ENCODE results near the gene ZRSR2.
"Not testable (repeated sequence)": the region's sequence is repeated elsewhere in the genome, so short reads cannot be mapped to it uniquely, and the experiment has no call there.

The ZRSR2 gene

DNA sequence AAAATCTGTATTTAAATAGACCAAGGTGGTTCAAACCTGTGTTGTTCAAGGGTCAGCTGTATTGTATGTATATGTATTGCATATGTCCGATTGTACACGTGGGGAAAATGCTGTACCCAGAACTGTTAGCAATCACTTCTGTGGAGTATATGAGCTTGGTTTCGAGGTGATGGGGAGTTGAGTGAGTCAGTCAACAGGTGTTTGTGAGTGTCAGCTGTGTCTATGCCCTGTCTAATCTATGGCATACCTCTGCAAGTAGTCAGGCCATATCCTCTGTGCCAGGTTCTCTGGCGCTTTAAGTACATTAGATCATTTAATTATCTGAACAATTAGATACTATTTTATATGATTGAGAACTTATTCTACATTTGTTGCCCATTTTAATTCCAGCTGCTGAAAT, 7.4 kb downstream of the ZRSR2 start:
- DNase-seq (ENCODE audit: low spot score), result no peak

DNA sequence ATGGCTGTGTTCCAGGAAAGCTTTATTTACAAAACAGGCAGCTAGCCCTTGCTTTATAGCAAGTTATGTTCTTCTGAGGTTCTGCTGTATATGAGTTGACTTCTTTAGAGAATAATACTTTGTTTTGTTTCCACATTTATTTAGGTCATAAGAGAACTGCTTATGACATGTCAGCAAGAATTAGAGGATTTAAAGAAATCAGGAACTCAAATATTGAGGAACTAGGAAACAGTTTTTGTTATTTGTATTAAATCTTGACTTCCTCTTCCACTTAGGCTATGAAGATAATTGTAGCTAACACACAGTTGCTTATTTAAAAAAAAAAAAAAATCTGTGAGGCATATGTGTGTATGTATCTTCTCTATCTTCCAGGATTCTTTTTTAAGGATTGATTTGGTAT, 14.3 kb downstream of the ZRSR2 start:
- no peak for DNase-seq (ENCODE audit: low spot score)

DNA sequence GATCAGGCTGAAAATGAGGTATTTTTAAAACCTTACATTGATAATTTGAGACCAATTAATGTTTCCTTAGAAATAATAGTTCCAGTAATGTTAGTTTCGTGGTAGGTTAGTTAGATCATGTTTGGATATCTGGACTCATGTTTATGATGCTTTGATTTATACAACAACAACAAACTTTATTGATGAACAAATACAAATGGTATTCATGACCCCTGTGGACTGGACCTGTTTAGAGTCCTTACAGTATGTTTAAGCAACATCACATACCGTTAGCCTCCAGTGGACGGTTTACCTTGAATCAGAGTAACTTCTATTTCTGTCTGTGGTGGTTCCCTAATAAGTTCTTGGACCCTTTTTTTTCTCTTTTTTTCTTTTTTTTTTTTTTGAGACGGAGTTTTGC, 18.0 kb downstream of the ZRSR2 start:
- no peak for DNase-seq (ENCODE audit: low spot score)

DNA sequence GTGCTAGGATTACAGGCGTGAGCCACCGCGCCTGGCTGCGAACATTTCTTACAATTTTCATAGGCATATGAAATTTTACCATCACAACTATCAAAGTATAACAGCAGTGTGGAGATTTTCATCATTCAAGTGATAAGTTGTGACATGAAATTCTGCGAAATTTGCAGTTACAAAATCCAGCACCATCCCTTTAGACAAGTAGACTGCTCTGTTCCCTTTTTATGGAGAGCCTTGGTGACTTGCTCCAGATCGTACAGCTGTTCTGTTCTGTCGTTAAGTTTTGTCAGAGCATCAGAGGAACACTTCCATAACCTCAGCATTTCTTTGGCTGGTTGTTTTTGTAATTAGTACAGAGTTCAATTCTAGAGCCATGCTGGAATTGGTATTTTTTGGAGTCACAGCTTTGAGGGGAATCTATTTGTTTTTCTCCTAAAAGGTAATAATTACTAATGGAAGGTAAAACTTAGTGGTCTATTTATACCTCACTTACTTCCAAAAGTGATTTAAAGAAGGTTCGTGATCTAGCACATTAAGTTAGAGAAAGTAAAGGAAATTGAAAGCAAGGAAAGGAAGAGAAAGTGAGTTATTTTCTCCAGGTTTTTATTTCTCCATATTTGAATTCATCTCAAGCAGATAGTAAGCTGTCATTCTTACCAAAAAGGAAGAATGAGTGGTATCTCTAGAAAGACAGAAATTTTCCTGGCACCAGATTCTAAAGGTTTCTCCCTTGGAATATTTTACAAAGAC, 22.1 kb downstream of the ZRSR2 start:
- DNase-seq (ENCODE audit: low spot score), result no peak

DNA sequence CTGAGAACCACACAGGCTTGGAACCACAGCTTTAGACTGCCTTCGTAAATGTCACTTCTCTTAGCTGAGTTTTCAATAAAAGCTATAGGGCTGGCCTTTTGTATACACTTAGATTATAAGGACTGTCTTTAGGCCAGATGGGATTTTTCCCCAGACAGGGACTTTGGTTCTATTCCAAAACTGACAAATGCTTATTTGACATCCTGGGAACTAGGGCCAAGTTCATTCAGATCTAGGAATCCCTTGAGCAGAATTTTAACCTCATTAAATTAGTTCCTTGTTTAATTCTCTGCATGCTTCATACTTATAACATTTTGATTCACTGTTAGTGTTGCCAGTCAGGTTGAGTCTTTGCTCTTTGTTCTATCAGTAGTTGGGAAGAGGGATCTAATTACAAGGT, 23.1 kb downstream of the ZRSR2 start:
- DNase-seq (ENCODE audit: low spot score), result no peak

DNA sequence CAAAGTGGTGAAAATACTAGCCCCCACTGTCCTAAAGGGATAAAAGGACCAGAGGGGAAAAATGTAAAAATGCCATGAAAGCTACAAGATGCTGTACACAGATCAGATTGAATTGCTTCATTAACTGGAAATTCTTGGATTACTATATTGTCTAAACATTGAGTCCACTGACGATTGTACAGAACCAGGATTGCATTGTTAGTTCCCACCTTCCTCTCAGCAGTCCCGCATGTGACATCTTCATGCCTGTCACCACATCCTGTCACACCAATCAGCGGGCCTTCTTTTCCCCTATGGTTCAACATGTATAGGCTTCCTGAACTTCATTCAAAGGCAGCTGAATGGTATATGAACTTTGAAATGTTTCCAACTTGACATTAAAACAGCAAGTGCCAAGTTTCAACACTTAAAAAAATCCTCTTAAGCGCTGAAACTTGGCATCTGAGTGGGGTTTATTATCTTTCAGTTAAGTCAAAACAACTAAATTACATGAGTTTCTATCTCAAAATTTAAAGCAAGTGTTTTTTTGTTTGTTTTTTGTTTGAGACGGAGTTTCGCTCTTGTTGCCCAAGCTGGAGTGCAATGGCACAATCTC, 24.6 kb downstream of the ZRSR2 start:
- no peak for DNase-seq (ENCODE audit: low spot score)

DNA sequence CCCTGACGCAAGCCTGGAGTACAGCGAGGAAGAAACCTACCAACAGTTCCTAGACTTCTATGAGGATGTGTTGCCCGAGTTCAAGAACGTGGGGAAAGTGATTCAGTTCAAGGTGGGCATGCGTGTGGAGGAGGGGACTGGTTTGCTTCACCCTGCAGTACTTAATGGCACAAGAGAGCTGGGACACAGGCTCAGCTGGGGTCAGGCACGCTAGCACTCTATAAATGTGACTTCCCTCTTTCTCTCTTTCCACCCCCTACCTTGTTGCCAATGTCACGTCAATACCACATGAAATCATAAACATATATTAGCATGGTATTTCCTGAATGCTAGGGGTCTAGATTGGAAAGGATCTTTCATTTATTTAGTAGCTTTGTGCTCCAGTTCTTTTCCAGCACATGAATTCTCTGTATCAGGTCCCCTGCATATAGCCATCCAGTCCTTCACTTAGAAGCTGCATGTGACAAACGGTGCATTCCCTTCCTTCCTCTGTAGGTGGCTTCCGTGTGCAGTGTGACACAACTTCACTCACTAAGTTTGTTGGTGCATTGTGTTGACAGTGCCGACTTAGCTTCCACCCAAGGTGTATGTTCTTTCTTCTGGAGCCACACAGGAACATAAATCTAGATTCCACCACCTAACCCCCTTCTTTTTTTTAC, 25.6 kb downstream of the ZRSR2 start:
- DNase-seq (ENCODE audit: low spot score), result no peak

DNA sequence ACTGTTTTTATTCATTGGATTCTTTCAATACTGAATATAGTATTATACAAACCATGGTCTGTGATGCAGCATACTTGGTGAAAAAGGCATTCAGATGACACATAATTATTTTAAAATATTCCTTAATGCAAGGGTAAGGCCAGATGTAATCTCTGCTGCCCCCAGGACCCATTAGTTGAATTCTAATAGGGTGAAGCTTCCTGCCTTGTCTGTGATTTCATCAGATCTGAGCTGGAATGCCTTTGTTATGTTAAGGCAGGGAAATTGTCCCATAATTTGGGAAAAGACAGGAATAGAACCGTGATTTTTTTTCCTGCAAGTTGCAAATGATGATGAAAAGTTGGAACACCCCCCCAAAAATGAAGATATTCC, 26.1 kb downstream of the ZRSR2 start:
- no peak for DNase-seq (ENCODE audit: low spot score)

DNA sequence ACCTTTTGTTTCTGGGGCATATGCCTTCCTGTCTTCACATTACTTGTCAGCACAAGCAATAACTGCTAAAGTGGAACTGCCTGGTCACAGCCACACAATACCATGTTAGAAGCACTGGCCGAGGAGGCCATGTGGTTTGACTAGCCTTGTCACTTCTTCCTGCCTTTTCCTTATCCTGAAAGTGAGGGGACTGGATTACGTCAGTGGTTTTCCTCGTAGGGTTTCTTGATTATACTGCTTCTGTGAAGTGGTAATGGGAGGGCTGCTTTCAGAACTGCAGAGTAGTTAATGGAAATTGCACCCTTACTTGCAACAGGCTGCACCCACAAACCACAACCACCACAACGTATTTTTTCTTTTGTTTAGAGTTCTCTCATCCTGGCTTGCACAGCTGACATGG, 26.6 kb downstream of the ZRSR2 start:
- DNase-seq (ENCODE audit: low spot score), result no peak

DNA sequence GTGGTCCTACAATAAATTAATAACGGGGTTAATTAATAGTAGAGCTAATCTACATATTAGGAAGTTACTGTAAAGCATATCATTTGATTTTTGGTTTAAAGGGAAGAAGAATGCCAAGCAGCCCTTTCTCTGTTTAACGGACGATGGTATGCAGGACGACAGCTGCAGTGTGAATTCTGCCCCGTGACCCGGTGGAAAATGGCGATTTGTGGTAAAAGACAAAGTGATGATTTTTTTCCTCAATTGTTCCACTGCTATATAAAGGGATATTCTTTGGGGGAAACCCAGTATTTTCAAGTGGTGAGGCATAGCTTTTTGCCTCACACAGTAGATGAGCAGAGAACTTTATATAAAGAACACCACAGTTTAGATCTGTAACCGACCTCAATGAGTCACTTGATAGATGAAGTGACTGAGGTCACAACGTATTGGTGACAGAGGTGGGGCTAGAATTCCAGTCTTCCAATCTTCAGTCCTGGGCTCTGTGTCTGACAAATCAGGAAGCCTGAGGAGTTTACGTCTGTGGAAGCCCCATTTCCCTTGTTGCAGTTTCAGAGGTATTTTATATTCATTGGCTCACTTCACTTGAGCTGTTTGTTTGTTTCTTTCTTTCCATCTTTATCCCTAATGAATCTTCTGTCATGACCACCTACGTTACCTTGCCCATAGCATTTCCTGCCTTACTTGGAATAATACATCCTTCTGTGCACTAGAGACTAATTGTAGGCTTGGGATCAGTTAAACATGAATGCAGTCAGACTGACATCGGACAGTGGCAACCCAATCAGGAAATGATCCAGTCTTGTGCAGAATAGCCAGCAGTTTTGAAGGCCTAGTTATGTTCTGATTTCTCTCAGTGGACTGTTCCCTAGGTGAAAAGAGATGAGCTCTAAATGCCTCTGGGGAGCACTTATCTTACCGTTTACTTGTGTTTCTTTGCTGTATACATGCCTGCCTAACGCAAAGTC, 30.1 kb downstream of the ZRSR2 start:
- peak; percentile 25 for DNase-seq (ENCODE audit: low spot score)

DNA sequence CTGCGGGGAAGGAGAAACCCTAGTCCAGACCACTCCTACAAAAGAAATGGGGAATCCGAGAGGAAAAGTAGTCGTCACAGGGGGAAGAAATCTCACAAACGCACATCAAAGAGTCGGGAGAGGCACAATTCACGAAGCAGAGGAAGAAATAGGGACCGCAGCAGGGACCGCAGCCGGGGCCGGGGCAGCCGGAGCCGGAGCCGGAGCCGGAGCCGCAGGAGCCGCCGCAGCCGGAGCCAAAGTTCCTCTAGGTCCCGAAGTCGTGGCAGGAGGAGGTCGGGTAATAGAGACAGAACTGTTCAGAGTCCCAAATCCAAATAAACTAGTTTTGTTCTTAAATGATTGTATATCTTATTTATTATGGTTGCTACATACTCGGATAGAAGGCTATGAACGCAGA, 32.6 kb downstream of the ZRSR2 start:
- DNase-seq (ENCODE audit: low spot score), result no peak

DNA sequence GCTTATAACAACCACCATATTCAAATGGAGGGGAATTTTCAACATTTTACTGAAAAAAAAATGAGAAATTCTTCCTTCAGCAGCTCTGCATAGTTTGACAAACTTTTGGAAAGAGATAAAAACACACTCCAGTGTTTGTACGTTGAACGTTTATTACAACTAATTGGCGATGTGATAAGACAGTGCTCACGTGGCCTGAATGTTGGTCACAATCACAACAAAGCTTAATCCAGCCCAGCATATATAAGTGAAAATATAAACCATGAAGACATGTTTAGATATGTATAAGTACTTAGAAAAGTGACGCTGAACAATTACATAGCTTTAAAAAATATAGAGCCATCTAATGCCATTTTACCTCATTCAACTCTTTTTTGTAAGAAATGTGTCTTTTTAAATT, 35.7 kb downstream of the ZRSR2 start:
- DNase-seq (ENCODE audit: low spot score), result no peak

DNA sequence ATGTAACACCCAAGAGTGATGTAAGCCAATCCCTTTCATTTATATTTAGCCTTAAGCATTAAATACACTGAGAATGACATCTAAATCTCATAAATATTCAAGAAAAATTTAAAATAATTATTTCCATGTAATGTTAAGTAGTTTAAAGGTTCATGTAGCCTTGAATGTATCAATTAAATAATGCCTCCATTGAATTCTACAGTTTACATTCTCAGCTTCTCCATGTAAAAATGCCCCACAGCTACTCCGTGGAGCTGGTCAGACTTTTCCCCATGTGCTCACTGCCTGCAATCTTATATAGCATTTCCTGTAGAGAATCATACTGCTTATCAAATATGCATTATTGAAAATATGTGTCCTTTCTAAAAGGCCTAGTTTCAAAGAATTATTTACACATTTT, 38.9 kb downstream of the ZRSR2 start:
- no peak for DNase-seq (ENCODE audit: low spot score)

DNA sequence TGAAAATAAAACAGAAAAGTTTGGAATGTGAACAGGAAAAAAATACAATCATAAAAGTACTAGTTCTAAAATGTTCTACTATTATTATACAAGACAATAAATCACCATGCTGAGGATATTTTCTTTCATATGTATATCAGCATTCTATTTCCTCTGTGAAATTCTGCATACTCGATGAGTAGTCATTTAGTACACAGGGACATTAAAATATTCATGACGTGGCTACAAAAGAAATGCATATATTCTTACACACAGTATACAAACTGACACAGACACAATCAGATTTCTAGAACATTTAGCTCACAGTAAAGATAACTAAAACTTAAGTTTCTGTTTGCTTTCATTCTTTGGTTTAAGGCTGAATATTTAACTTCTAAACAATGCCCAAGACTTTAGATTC, 41.1 kb downstream of the ZRSR2 start:
- DNase-seq (ENCODE audit: low spot score), result not testable (repeated sequence)

DNA sequence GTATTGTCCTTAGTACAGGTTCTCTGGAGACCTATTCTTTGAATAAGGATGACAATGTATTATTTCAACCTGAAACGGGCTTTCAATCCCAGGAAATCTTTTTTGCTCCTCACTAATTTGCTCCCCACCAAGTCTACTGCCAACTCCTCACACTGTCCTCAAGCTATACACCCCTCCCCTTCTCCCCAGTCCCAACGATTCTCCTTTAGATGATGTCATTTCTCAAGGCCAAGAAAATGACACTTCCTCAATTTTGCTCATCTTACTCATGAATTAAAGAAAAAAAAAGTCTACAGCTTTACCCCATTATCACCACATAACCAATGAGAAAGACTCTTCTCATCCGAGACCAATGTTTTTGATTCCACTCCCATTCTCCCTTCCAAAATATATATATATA, 43.8 kb downstream of the ZRSR2 start:
- DNase-seq (ENCODE audit: low spot score), result no peak

DNA sequence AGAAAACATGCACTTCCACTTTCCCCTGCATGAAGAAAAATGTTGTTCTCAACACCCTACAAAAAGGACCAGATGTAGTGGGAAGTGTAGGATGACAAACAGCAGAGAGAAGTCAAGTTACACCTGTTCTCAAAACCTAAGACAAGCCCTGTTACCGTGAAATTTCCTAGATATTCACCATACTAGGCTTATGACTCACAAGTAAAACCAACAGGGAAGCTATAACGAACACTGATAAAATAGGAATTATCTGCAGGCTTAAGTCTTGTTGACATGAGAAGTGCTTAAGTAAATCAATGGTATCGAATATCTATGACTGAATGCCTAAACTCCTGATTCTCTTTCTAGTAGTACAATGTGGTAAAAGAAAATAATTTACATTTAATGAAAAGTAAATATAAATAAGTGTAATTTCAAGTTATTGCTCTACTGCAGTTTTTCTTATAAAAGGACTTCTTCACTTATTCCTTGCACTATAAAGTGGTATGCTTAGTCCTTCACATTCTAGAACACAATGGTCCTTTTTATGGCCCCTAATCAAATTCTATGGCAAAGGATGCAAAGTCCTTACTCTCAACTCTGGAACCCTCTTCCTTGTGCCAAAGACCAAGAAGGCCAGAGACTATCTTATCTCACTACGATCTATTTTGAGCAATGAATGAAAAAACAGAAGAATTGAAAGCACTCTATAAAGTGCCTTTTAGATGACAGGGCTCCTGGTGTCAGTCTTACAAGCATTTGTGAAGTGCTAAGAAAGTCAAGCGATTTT, 44.7 kb downstream of the ZRSR2 start:
- DNase-seq (ENCODE audit: low spot score), result no peak

DNA sequence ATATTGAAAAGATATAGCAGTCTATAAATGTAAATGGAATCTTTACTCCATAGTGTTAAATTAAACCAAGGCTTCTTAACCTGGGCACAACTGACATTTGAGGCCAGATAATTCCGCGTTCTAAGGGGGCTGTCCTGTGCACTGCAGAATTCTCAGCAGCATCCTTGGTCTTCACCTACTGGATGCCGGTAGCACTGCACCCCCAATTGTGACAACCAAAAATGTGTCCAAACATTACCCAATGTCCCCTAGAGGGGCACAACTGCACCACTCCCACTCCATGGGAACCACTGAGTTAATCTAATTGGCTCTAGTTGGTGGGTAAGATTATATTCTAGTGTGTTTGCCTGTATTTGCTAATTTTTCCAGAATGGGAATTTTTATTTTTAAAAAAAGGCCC, 47.7 kb downstream of the ZRSR2 start:
- DNase-seq (ENCODE audit: low spot score), result no peak

DNA sequence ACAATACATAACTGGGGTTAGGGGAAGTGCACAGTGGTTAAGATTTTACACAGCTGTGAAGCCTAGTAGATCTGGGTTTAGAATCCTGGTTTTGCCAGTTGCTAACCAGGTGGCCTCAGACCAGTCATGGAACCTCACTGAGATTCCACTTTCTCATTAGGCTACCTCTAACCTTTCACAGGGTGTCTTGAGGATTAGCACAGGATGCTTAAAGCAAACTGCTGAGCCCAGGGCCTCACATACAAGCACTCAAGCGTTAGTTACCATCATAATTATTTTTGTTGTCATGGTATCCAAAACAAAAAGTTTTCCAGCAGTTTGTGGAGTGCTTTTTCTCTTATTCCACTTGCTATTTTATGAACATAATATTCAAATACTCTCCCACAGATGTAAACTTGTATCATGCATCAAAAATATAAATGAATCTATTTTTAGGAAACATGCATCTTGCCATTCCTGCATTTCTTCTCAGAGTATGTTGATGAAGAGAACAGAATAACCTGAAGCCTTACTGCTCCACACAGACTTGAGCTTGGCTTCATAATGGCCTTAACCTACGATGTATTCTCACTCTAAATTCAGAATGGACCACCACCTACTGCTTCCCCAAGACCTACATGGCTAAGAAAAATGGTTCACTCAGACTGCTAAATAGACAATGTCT, 51.7 kb downstream of the ZRSR2 start:
- no peak for DNase-seq (ENCODE audit: low spot score)

DNA sequence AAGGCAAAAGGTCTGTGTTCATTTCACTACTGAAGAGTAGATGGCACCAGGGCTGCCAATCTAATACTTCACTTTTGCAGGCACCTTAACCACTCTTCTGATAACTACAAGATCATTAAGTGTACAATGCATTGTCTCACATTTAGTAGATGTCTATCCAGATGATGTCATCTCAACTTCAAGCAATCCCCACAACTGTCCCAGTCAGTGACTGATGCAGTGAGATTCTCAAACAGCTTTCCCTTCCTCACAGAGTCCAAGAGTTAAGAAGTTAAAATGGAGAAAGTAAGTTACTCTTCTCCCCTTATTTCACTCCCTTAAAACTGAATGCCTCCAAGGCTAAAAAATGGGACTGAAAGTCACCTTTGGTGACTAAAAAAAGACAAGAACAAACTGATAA, 53.7 kb downstream of the ZRSR2 start:
- DNase-seq (ENCODE audit: low spot score), result no peak

DNA sequence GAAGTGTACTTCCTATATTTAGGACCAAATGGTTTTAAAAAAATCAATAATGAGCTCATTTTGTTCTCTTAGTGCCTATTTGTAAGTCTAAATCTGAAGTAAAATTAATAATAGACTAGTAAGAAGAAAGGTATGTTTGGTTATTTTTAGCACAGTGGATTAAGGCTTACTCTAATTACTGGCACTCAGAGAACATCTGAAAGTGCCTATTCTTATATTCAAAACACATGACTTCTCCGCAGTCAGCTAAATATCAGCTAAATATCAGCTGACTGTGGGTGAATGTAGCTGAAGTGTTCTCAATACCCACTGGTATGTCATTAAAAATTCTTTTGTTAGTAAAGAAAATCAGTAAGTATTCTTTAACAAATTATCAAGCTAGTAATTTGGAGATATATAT, 58.3 kb downstream of the ZRSR2 start:
- peak; percentile 60 for DNase-seq (ENCODE audit: low spot score)

DNA sequence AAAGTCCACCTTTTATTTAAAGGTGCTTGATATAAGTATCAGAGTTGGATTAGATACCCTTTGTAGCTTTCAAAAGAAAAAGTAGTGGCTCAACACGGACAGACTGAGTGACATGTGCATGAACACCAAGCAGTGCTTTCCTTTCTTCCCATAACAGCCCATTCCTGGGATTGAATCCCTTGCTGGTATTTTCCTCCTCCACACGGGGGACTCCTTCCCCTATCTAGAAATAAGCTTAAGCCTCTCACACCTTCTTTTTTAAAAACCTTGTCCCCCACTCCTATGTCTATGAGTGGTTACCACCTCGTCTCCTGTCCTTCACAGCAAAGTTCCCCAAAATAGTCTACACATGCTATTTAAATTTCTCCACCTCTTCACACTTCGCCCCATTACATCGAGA, 59.3 kb downstream of the ZRSR2 start:
- DNase-seq (ENCODE audit: low spot score), result peak; percentile 35
